ENCODE measurements around the gene MAP7. TPM values are rescaled to one million over a fixed set of nuclear protein-coding genes. Genes with fewer than 3 reads are reported as not detected.

MAP7 gene
- total and polyA plus RNA-seq, 2 donors (not counting 3 experiments of a cell fraction or from before 2014, with no cell fraction given) = 0.07 to 0.42 TPM

DNA sequence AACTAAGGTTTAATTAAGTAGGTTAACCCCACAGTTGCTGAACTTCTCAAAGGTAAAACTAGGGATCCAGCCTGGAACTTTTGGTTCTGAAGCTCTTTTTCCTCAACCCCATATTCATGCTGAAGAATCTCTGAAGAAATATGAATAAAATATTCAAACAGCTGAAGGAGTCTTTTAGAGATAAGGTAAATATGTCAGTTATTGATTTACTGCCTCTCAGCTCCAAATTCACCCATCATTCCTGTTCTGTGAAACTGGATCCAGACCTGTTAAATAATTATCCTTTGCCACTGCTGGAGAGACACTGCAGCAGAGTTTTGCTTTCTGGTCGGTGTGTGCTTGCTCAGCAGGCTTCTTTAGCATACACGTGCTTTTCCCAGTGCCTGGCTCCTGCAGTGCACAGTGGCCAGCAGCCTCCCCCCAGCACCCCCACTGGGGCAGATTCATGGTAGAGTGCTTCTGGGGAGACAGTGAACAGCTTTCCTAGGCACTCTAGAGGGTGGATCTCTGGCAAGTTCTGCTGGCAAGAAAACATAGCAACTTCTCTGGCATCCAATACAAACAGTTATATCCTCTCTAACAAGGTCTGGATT lies 198.6 kb downstream of the MAP7 start:
- intact Hi-C loops (cut with micrococcal nuclease) (no loop called here), dilution Hi-C loops (cut with MboI; ENCODE audit: extremely low pct_ligation_motif_present, low sequenced_read_pairs) (no loop called here)
- Histone ChIP-seq H2AFZ (ENCODE audit: low read depth, low read length) (no peak overlapping the region), H3K4me1 (ENCODE audit: control insufficient read depth, extremely low read depth, insufficient read depth, low read length) (no peaks in the 10 kb centered on the region), H3K9me1 (replicated peaks; ENCODE audit: control insufficient read depth, extremely low read depth, insufficient read depth, low read length) (no peaks in the 10 kb centered on the region), H3K4me3 (replicated peaks in 1 of 3; ENCODE audit: insufficient read depth in 1 of 3, low read depth in 1 of 3, low read length in 3 of 3) (no peak overlapping the region), H3K79me2 (ENCODE audit: control insufficient read depth, insufficient read depth, low read length) (no peaks in the 10 kb centered on the region), H4K20me1 (replicated peaks; ENCODE audit: control insufficient read depth, extremely low read depth, insufficient read depth, low read length) (no peaks in the 10 kb centered on the region), H3K27me3 (ENCODE audit: control insufficient read depth in 2 of 2, insufficient read depth in 2 of 2, low read length in 2 of 2) (peaks cover 0 to 1% of the 10 kb centered on the region in 2 experiments), H3K9me3 (replicated peaks; ENCODE audit: control insufficient read depth, insufficient read depth, low read length) (no peaks in the 10 kb centered on the region), H3K36me3 (ENCODE audit: control insufficient read depth in 2 of 2, extremely low read depth in 1 of 2, insufficient read depth in 2 of 2, low read length in 2 of 2) (no peaks in the 10 kb centered on the region), H3K4me2 (ENCODE audit: insufficient read depth, low read length) (no peak overlapping the region), H3K9ac (replicated peaks; ENCODE audit: extremely low read depth, insufficient read depth, low read length) (no peak overlapping the region), H3K27ac (ENCODE audit: insufficient read depth, low read depth, low read length) (no peak overlapping the region)
- no TSS peak for BruUV-seq (replicated peaks)
- DNase-seq (ENCODE audit: low read depth, low spot score) (no peak), FAIRE-seq (no peak)
- ChIA-PET POLR2A (no interaction called here), CTCF (no interaction called here)
- TF ChIP-seq JUN (IDR thresholded peaks at IDR 0.05; ENCODE audit: borderline replicate concordance, insufficient read depth, insufficient read length, low read depth) (no peak), POLR2AphosphoS5 (IDR thresholded peaks at IDR 0.05; ENCODE audit: insufficient read depth, low read depth, low read length) (no peak), FOS (IDR thresholded peaks at IDR 0.05; ENCODE audit: borderline replicate concordance, insufficient read depth, low read length) (no peak), GATA2 (IDR thresholded peaks at IDR 0.05; ENCODE audit: insufficient read depth, insufficient read length, low read depth, low read length) (no peak)

DNA sequence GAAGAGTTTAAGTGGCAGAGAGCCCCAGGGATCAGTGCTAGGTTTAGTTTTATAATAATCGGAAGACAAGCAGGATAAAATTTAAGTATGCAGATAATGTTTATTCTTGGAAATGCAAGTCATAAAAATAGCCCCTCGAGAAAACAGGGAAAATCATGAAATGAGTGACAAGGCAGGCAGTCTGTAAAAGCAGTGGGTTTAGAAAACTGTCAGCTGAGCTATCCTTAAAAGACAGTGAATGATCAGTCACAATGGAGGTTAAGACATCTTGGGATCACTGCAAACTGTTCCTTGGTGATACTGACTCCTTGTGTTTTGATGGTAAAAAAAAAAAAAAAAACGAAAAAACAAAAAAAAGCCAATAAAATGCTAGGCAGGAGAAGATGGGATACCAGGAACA lies 199.3 kb downstream of the MAP7 start:
- Histone ChIP-seq H3K9me3 (replicated peaks; ENCODE audit: control insufficient read depth, insufficient read depth, low read length) (no peaks in the 10 kb centered on the region), H3K79me2 (ENCODE audit: control insufficient read depth, insufficient read depth, low read length) (no peaks in the 10 kb centered on the region), H3K9me1 (replicated peaks; ENCODE audit: control insufficient read depth, extremely low read depth, insufficient read depth, low read length) (no peaks in the 10 kb centered on the region), H3K36me3 (ENCODE audit: control insufficient read depth in 2 of 2, extremely low read depth in 1 of 2, insufficient read depth in 2 of 2, low read length in 2 of 2) (no peaks in the 10 kb centered on the region), H3K9ac (replicated peaks; ENCODE audit: extremely low read depth, insufficient read depth, low read length) (no peak overlapping the region), H2AFZ (ENCODE audit: low read depth, low read length) (no peak overlapping the region), H3K4me3 (replicated peaks in 1 of 3; ENCODE audit: insufficient read depth in 1 of 3, low read depth in 1 of 3, low read length in 3 of 3) (no peak overlapping the region), H3K4me1 (ENCODE audit: control insufficient read depth, extremely low read depth, insufficient read depth, low read length) (no peaks in the 10 kb centered on the region), H4K20me1 (replicated peaks; ENCODE audit: control insufficient read depth, extremely low read depth, insufficient read depth, low read length) (no peaks in the 10 kb centered on the region), H3K27me3 (ENCODE audit: control insufficient read depth in 2 of 2, insufficient read depth in 2 of 2, low read length in 2 of 2) (peaks cover 0 to 1% of the 10 kb centered on the region in 2 experiments), H3K4me2 (ENCODE audit: insufficient read depth, low read length) (no peak overlapping the region), H3K27ac (ENCODE audit: insufficient read depth, low read depth, low read length) (no peak overlapping the region)
- no peak for TF ChIP-seq POLR2AphosphoS5 (IDR thresholded peaks at IDR 0.05; ENCODE audit: insufficient read depth, low read depth, low read length)
- no peak for TF ChIP-seq JUN (IDR thresholded peaks at IDR 0.05; ENCODE audit: borderline replicate concordance, insufficient read depth, insufficient read length, low read depth)
- TF ChIP-seq GATA2 (IDR thresholded peaks at IDR 0.05; ENCODE audit: insufficient read depth, insufficient read length, low read depth, low read length) = no peak
- TF ChIP-seq, protein P1, sequence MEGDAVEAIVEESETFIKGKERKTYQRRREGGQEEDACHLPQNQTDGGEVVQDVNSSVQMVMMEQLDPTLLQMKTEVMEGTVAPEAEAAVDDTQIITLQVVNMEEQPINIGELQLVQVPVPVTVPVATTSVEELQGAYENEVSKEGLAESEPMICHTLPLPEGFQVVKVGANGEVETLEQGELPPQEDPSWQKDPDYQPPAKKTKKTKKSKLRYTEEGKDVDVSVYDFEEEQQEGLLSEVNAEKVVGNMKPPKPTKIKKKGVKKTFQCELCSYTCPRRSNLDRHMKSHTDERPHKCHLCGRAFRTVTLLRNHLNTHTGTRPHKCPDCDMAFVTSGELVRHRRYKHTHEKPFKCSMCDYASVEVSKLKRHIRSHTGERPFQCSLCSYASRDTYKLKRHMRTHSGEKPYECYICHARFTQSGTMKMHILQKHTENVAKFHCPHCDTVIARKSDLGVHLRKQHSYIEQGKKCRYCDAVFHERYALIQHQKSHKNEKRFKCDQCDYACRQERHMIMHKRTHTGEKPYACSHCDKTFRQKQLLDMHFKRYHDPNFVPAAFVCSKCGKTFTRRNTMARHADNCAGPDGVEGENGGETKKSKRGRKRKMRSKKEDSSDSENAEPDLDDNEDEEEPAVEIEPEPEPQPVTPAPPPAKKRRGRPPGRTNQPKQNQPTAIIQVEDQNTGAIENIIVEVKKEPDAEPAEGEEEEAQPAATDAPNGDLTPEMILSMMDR (IDR thresholded peaks at IDR 0.05; ENCODE audit: extremely low read depth in 1 of 2, insufficient read depth in 1 of 2, low read depth in 1 of 2, low read length in 2 of 2) = no peak
- no peak for TF ChIP-seq POLR2A (IDR thresholded peaks at IDR 0.05; ENCODE audit: low read depth, low read length)
- no peak for TF ChIP-seq MYC (IDR thresholded peaks at IDR 0.05; ENCODE audit: low read depth, low read length)
- no peak for TF ChIP-seq EZH2 (IDR thresholded peaks at IDR 0.05; ENCODE audit: borderline replicate concordance, low read depth, low read length, severe bottlenecking)
- TF ChIP-seq, protein P2, sequence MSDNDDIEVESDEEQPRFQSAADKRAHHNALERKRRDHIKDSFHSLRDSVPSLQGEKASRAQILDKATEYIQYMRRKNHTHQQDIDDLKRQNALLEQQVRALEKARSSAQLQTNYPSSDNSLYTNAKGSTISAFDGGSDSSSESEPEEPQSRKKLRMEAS (IDR thresholded peaks at IDR 0.05; ENCODE audit: insufficient read depth, insufficient read length) = no peak
- TF ChIP-seq FOS (IDR thresholded peaks at IDR 0.05; ENCODE audit: borderline replicate concordance, insufficient read depth, low read length) = no peak
- ChIA-PET POLR2A (no interaction called here), CTCF (no interaction called here)
- FAIRE-seq = no peak
- dilution Hi-C loops (cut with MboI; ENCODE audit: extremely low pct_ligation_motif_present, low sequenced_read_pairs) (no loop called here), intact Hi-C loops (cut with micrococcal nuclease) (no loop called here)
- no TSS peak for BruUV-seq (replicated peaks)
- DNase-seq (ENCODE audit: low read depth, low spot score) = no peak
